Neural progenitor cell (in vitro differentiated cells): ENCODE measurements around the gene RAG2.

ENCODE experiments used
- CTCF ChIP-seq: fragments of 200-600 bp; sonication (generic); IDR thresholded peaks from 2 replicates; pipeline ENCODE4 v1.5.1; 2017; ENCODE audit warnings: antibody characterized with exemption, mild to moderate bottlenecking
- EZH2 ChIP-seq: fragments of 200-600 bp; sonication (generic); IDR thresholded peaks from 2 replicates; pipeline ENCODE4 v1.6.1; 2017; ENCODE audit warnings: antibody characterized with exemption, mild to moderate bottlenecking, moderate library complexity
- EZH2phosphoT487 ChIP-seq: fragments of 200-600 bp; sonication (generic); IDR thresholded peaks from 2 replicates; pipeline ENCODE4 v1.6.1; 2017; ENCODE audit warnings: antibody characterized with exemption

DNA sequence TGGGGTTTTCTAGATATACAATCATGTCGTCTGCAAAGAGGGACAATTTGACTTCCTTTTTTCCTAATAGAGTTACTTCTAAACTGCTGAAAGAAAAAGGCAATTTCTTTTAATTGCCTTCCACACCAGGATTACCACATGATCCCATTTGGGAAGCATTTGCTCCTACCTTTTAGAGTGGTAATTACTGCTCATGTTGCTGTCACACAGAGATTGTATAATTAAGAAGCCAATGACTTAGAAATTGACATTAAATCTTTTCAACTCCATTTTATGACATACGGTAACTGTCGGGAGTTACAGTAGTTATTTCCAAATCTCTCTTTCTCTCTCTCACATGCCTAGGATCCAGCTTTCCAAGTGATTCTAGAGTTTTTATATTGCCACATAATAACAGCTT is 17.8 kb upstream of the RAG2 start:
- TF ChIP-seq EZH2phosphoT487 (no peak), CTCF (no peak), EZH2 (no peak)
